Measurements from ENCODE around the gene SERPIND1.
"Not testable (repeated sequence)": the region's sequence is repeated elsewhere in the genome, so short reads cannot be mapped to it uniquely, and the experiment has no call there.

SERPIND1 gene

GRCh38 chr22:20746431-20747189, 27.3 kb upstream of the SERPIND1 start:
- DNase-seq (ENCODE audit: low spot score), result no peak

GRCh38 chr22:20747223-20747622, 26.7 kb upstream of the SERPIND1 start:
- no peak for DNase-seq (ENCODE audit: low spot score)

GRCh38 chr22:20748082-20748481, 25.8 kb upstream of the SERPIND1 start:
- no peak for DNase-seq (ENCODE audit: low spot score)

GRCh38 chr22:20748731-20749428, 25.0 kb upstream of the SERPIND1 start:
- DNase-seq (ENCODE audit: low spot score), result no peak

DNA sequence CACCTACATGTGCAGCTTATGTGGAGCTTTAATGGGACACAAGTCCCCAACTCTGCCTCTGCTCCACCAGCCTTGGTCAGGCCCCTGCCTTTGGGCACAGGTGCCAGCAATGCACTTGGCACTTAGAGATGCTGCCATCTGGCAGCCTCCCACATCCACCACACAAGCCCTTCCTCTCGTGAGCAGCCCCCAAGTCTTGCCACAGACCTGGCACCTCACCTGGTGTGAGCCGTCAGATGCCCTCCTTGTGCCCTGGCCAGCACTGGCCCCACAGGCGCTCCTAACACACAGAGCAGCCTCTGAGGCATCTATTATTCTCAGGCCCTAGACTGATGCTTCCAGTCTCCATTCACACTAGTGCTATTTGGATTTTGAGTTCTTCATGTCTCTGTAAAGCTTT, 24.5 kb upstream of the SERPIND1 start:
- no peak for DNase-seq (ENCODE audit: low spot score)

DNA sequence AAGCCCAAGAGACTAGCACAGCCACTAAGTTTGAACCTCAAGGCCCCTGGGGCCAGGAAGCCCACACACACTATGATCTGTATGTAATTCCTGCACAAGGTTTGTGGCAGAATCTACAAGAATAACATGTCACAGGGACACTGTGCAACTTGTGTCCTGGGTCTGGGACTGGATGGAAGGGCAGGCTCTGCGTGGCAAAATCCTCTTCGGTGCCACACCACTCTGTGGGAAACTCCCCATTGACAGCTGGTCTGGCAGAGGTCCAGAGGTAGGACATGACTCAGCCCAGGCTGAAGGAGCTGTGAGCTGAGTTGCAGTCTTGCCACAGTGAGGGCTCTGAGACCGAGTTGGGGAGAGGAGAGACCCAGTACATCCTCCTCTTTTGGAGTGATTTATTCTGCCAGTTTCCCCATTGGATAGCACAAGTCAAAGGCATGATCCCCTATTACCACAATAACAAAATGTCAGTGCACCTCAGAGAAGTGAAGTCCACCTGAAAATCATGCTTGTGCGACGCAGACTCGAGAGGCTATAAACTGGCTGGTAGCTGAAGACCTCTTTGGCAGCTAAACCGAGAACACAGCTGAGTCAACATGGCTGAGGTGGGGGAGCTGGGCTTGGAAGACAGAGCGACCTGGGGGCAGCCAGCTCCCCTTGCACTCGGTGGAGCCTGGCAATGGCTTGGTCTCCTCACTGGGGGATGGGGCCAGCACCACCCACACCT, 23.3 kb upstream of the SERPIND1 start:
- peak; percentile 59 for DNase-seq (ENCODE audit: low spot score)

GRCh38 chr22:20751185-20751851, 22.6 kb upstream of the SERPIND1 start:
- no peak for DNase-seq (ENCODE audit: low spot score)

- no peak for DNase-seq (ENCODE audit: low spot score)
Measured at GRCh38 chr22:20752104-20752741, 21.7 kb upstream of the SERPIND1 start.

DNA sequence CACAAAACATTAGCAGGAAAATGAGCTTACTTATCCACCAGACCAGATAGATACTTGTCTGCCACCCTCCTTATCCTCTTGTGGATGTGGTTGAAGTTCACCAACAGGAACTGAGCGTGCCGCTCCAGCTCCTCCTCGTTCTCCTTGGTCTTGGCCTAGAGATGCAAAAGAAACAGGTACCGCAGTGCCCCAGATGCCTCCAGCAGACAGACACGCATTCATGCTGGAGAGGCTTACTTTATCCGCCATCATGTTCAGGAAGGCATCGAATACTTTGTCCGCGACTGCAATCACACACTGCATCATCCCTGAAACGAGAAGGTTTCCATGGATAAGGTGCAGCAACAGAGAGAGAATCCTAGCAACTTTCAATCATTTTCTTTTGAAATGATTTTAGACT, 21.0 kb upstream of the SERPIND1 start:
- no peak for DNase-seq (ENCODE audit: low spot score)

GRCh38 chr22:20756846-20757245, 17.1 kb upstream of the SERPIND1 start:
- DNase-seq (ENCODE audit: low spot score), result no peak

DNA sequence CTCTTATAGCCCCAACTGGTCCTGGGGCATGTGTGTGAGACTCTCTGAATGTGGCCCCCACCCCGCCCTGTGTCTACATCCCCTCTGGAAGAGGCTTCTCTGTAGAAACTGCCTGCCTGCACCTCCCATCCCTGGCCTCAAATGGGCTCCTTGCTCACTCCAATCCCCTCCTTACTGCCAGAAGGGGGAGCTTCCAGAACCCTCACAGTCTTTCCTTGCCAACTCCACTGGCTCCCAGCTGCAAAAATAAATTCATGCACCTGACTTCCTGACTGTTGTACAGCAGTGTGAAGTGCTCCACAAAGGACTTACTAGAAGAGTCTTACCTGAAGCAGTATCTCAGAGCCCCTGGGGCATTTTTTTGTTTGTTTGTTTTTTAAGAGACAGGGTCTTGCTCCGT, 15.2 kb upstream of the SERPIND1 start:
- DNase-seq (ENCODE audit: low spot score), result no peak

DNA sequence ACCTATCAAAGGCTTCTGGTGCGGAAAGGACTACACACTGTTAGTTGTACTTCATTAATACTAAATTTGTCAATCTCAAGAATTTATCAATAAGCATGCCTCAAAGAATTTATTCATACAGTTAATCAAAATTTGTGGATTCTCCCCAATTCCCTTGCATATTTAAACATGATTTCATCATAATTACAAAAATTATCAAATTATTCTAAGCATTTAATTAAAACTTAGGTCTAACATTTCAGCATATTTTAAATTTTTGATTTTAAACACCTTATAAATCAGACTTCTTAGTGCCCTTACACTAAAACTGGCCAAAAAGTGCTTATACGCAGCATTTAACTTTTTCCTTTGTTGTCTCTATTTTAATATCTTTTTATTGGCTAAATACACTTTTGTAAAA, 13.8 kb upstream of the SERPIND1 start:
- no peak for DNase-seq (ENCODE audit: low spot score)

DNA sequence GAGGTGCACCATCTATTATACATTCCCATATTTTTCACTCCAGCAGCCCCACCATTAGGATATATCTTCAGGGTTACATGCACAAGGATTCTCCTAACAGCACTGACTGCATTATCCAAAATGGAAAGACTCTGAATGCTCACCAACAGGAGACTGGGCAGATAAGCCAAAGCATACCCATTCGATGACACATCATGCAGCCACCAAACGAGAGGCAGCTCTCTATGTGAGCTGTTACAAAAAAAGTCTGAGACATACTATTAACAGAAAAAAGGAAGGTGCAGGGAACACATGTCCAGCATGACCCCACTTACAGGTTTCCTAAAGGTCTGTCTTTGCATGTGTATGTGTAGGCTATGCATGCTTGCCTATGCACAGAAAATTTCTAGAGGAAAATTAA, 12.4 kb upstream of the SERPIND1 start:
- DNase-seq (ENCODE audit: low spot score), result no peak

DNA sequence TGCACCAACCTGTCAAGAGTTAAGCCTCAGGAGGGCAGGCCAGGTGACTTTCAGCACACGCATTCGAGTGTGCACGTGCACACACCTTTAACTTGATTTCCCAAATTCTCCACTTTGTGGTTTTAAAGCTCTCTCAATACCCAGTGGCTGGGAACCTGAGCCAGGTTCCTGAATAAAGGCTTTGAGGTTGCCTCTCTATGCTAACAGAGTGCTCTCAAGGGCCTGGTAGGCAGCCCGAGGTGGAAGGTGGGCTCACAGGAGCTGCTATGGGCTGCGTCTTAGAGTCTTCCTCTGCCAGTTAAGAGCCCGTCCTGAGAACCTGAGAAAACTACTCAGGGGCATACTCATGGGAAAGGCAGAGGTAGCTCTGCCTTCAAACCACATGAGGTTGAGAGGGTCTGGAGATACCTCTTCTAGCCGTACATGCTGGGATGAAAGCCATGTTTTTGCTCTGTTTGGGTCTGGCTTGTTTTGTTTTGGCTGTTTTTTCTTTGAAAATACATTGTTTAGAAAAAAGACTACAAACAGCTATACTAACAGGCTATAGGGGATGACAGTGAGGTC, 11.6 kb upstream of the SERPIND1 start:
- DNase-seq (ENCODE audit: low spot score), result no peak

DNA sequence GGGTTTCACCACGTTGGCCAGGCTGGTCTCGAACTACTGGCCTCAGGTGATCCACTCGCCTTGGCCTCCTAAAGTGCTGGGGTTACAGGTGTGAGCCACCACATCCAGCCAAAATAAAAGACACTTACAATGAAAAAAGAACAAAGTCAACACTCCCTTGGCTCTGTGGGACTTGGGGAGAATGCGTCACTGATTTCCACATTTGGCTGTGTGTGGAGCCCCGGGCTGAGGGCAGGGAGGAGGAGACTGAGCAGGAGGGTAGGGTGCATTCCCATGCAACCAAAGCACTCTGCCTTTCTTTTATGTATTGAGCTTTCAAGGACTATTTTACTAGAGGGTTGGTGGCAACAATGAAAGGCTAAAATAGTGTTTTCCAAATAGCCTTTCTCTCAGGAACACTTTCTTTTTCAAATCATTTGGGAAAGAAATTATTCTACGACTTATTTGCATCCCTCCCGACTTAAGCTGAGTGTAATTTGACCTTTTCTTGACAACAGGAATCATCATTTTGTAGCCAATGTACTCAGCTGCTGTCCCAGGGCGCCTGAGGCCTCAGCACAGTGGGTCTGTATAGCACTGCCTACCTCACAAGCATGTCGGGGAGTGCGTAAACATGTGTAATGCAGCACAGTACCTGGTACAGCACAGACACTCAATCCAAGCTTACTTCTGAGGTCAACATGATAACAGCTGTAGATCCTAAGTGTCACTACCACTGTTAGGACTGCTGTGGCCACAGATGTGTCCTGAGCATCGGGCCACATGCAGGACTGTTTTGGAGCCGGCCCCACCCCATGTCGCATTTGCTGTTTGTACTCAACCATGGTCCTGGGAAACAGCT, 10.1 kb upstream of the SERPIND1 start:
- no peak for DNase-seq (ENCODE audit: low spot score)

GRCh38 chr22:20764471-20764720, 9.5 kb upstream of the SERPIND1 start:
- DNase-seq (ENCODE audit: low spot score), result no peak

GRCh38 chr22:20764729-20765128, 9.2 kb upstream of the SERPIND1 start:
- DNase-seq (ENCODE audit: low spot score), result no peak

DNA sequence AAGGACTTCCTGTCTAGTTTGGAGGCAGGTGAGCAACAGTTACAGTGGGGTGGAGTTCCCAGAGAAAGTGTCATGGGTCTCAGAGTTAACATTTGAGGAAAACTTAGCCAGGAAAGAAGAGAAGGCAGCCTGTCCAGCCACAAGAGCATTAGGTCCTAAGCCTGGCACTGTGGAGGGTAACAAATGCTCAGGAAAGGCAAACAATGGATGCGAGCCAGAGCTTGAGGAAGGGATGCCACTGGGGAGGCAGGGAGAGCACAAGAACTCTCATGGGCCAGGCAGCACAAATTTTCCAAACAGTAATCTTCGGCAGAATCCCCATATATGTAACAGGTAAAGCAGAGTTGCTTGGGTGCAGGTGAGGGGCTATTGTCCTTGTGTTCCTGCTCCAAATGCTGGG, 8.0 kb upstream of the SERPIND1 start:
- DNase-seq (ENCODE audit: low spot score), result no peak

DNA sequence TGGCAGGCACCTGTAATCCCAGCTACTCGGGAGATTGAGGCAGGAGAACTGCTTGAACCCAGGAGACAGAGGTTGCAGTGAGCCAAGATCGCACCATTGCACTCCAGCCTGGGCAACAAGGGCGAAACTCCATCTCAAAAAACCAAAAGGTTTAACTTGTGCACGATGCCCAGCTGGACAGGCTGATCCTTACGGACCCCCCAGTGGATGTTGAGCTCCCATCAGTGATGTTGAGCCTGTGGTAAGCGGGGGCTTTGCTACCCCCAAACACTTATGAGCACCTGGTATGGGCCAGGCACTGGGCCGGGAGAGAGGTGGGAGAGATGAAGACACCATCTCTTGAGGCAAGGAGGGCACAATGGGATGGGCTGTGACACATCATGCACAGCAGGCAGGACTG, 7.4 kb upstream of the SERPIND1 start:
- no peak for DNase-seq (ENCODE audit: low spot score)

DNA sequence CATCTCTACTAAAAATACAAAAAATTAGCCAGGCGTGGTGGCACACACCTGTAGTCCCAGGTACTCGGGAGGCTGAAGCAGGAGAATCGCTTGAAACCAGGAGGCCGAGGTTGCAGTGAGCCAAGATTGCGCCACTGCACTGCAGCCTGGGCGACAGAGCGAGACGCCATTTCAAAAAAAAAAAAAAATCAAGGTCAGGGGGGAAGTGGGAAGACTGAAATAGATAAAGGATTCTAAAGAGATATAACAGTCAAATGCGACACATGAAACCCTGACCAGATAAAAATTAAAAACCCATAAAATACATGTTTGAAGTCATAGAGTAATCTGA, 4.5 kb upstream of the SERPIND1 start:
- not testable (repeated sequence) for DNase-seq (ENCODE audit: low spot score)

DNA sequence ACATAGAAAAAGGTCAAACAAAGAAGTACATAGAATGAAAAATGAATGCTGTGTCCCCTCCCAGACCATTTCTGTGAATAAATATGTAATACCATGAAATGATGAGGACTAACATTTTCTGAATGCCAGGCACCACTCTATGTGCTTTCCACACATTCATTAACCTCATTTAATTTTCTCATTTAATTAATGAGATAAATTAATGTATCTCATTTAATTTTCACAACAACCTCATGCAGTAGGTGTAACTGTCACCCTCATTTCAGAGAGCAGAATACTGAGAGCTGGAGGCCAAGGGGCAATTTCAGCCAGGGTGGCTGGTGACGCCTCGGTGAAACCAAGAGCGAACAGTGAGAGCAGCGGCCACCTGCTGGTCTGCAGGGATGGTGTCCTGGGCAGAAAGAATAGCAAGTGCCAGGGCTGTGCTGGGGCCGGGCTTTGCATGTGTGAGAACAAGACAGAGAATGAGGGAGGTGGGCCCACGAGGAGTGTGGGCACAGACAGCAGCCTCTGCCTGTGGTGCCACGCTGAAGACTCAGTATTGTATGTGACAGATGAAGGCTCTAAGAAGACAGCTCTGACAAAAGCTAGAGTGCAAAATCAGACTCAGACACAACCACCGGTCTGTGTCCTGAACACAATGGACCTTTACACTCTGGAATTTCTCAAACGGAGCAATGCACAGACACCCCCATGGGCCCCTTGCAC, 1.8 kb upstream of the SERPIND1 start:
- DNase-seq (ENCODE audit: low spot score), result peak; percentile 19

Data from globus pallidus (tissue), 1 donor.